ENCODE results near the gene SIRT7.

DNA sequence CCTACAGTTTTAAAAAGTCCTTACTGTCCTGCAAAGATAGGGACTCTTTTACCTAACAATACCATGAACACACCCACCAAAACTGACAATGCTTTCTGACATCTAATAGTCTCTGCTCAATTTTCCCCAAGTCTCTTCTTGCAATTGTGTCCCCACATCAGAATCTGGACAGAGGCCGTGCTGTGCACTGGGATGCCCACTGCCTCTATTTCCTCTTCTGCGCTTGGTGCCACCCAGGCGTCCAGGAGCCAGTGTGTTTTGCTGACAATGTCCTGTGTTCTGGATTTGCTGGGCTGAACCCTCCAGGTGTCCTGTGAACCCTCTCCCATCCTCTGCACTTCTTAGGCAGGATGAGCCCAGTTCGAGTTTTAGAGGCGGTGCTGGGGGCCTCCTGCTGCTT lies 40.4 kb downstream of the SIRT7 start:
- TF ChIP-seq CTCF (IDR thresholded peaks at IDR 0.05), result no peak
- TF ChIP-seq POLR2A (IDR thresholded peaks at IDR 0.05), result no peak

All from ovary (tissue), 3 donors.